ENCODE data around the gene ZNF862.

Gene ZNF862

GRCh38 chr7:149838224-149838991, at the start of gene ZNF862:
TSS of gene ZNF862 (plus strand) at chr7:149838375. CDS start at chr7:149838612, 237 bp downstream.
- peak; percentile 97 for DNase-seq

GRCh38 chr7:149789101-149789500, 49.1 kb upstream of the ZNF862 start:
- no peak for DNase-seq

- DNase-seq = no peak
Observed at GRCh38 chr7:149790146-149790548, 48.0 kb upstream of the ZNF862 start.

GRCh38 chr7:149790754-149791360, 47.3 kb upstream of the ZNF862 start:
- DNase-seq = no peak

- no peak for DNase-seq
Observed at GRCh38 chr7:149791411-149792219, 46.6 kb upstream of the ZNF862 start.

- DNase-seq = no peak
Observed at GRCh38 chr7:149792220-149792595, 46.0 kb upstream of the ZNF862 start.

- DNase-seq = no peak
Observed at GRCh38 chr7:149793261-149793660, 44.9 kb upstream of the ZNF862 start.

GRCh38 chr7:149794661-149795060, 43.5 kb upstream of the ZNF862 start:
- no peak for DNase-seq

GRCh38 chr7:149795126-149795525, 43.0 kb upstream of the ZNF862 start:
- no peak for DNase-seq

- no peak for DNase-seq
Observed at GRCh38 chr7:149796287-149796860, 41.8 kb upstream of the ZNF862 start.

GRCh38 chr7:149797771-149798170, 40.4 kb upstream of the ZNF862 start:
- DNase-seq = no peak

GRCh38 chr7:149799397-149800168, 38.6 kb upstream of the ZNF862 start:
- no peak for DNase-seq

GRCh38 chr7:149800169-149800555, 38.0 kb upstream of the ZNF862 start:
- DNase-seq = no peak

- no peak for DNase-seq
Observed at GRCh38 chr7:149801002-149801566, 37.1 kb upstream of the ZNF862 start.

- DNase-seq = no peak
Observed at GRCh38 chr7:149801816-149802215, 36.4 kb upstream of the ZNF862 start.

- no peak for DNase-seq
Observed at GRCh38 chr7:149802966-149803365, 35.2 kb upstream of the ZNF862 start.

GRCh38 chr7:149803551-149804074, 34.6 kb upstream of the ZNF862 start:
- DNase-seq = no peak

GRCh38 chr7:149804106-149804505, 34.1 kb upstream of the ZNF862 start:
- DNase-seq = no peak

GRCh38 chr7:149806726-149807125, 31.4 kb upstream of the ZNF862 start:
- no peak for DNase-seq

- DNase-seq = no peak
Observed at GRCh38 chr7:149808311-149808710, 29.9 kb upstream of the ZNF862 start.

- DNase-seq = no peak
Observed at GRCh38 chr7:149809215-149809614, 29.0 kb upstream of the ZNF862 start.

- no peak for DNase-seq
Observed at GRCh38 chr7:149811221-149811620, 27.0 kb upstream of the ZNF862 start.
